CD4-positive, alpha-beta T cell treated with Interleukin-1 beta for 1 hour (primary cell): Measurements from ENCODE around the gene GRIP2.

Experiments used
- DNase-seq, 2 donors: peaks; one replicate each; pipeline ENCODE4 v3.0.0-alpha.2; 2020 to 2022

GRIP2 gene

GRCh38 chr3:14538451-14539088 lies 1.6 kb downstream of the GRIP2 start:
- DNase-seq, result no peak

GRCh38 chr3:14537590-14538450 lies 2.3 kb downstream of the GRIP2 start:
- DNase-seq, result no peak

GRCh38 chr3:14536837-14537589 lies 3.1 kb downstream of the GRIP2 start:
- no peak for DNase-seq

GRCh38 chr3:14536055-14536815 lies 3.9 kb downstream of the GRIP2 start:
- DNase-seq, result no peak

GRCh38 chr3:14535616-14536015 lies 4.5 kb downstream of the GRIP2 start:
- DNase-seq, result no peak

GRCh38 chr3:14534516-14535191 lies 5.5 kb downstream of the GRIP2 start:
- no peak for DNase-seq

- no peak for DNase-seq
These were observed 6.6 kb downstream of the GRIP2 start for GRCh38 chr3:14533457-14533958.

- DNase-seq, result no peak
These were observed 7.3 kb downstream of the GRIP2 start for GRCh38 chr3:14532691-14533456.

GRCh38 chr3:14531856-14532395 lies 8.2 kb downstream of the GRIP2 start:
- DNase-seq, result no peak

GRCh38 chr3:14528081-14528480 lies 12.1 kb downstream of the GRIP2 start:
- no peak for DNase-seq

- no peak for DNase-seq
These were observed 14.2 kb downstream of the GRIP2 start for GRCh38 chr3:14525685-14526631.

GRCh38 chr3:14524920-14525660 lies 15.1 kb downstream of the GRIP2 start:
- no peak for DNase-seq

- no peak for DNase-seq
These were observed 15.8 kb downstream of the GRIP2 start for GRCh38 chr3:14524311-14524711.

GRCh38 chr3:14523792-14524191 lies 16.4 kb downstream of the GRIP2 start:
- no peak for DNase-seq

- DNase-seq, result no peak
These were observed 17.4 kb downstream of the GRIP2 start for GRCh38 chr3:14522768-14523167.

- no peak for DNase-seq
These were observed 17.9 kb downstream of the GRIP2 start for GRCh38 chr3:14522129-14522691.

GRCh38 chr3:14521611-14522010 lies 18.5 kb downstream of the GRIP2 start:
- DNase-seq, result no peak

- no peak for DNase-seq
These were observed 19.2 kb downstream of the GRIP2 start for GRCh38 chr3:14520967-14521366.

- no peak for DNase-seq
These were observed 20.0 kb downstream of the GRIP2 start for GRCh38 chr3:14520149-14520548.
